NCI-H2029 treated with DMSO at 0.1 percent for 48 hours (cell line): ENCODE measurements around the gene NADSYN1.

Experiments used
- DNase-seq: peaks from one replicate; lab custom pipeline; 2025; lab: John Stamatoyannopoulos, UW

Gene NADSYN1

GRCh38 chr11:71451596-71452198 lies 1.3 kb upstream of the NADSYN1 start:
- no peak for DNase-seq

GRCh38 chr11:71452199-71453036 lies 585 bp upstream of the NADSYN1 start:
- peak; percentile 68 for DNase-seq

- DNase-seq, result no peak
Measured at GRCh38 chr11:71453918-71454304, 908 bp downstream of the NADSYN1 start.

GRCh38 chr11:71454470-71455113 lies 1.6 kb downstream of the NADSYN1 start:
- DNase-seq, result no peak

GRCh38 chr11:71456294-71456693 lies 3.3 kb downstream of the NADSYN1 start:
- DNase-seq, result no peak

- no peak for DNase-seq
Measured at GRCh38 chr11:71456831-71457230, 3.8 kb downstream of the NADSYN1 start.

- DNase-seq, result no peak
Measured at GRCh38 chr11:71458146-71459070, 5.4 kb downstream of the NADSYN1 start.

- no peak for DNase-seq
Measured at GRCh38 chr11:71459076-71459766, 6.2 kb downstream of the NADSYN1 start.

GRCh38 chr11:71459767-71460320 lies 6.8 kb downstream of the NADSYN1 start:
- DNase-seq, result no peak

- DNase-seq, result no peak
Measured at GRCh38 chr11:71461696-71462095, 8.7 kb downstream of the NADSYN1 start.

GRCh38 chr11:71462726-71463125 lies 9.7 kb downstream of the NADSYN1 start:
- no peak for DNase-seq

- DNase-seq, result no peak
Measured at GRCh38 chr11:71463331-71464211, 10.6 kb downstream of the NADSYN1 start.

- no peak for DNase-seq
Measured at GRCh38 chr11:71465054-71465453, 12.1 kb downstream of the NADSYN1 start.

GRCh38 chr11:71466358-71466757 lies 13.4 kb downstream of the NADSYN1 start:
- no peak for DNase-seq

- no peak for DNase-seq
Measured at GRCh38 chr11:71467164-71467563, 14.2 kb downstream of the NADSYN1 start.

- DNase-seq, result no peak
Measured at GRCh38 chr11:71470946-71471345, 17.9 kb downstream of the NADSYN1 start.

- no peak for DNase-seq
Measured at GRCh38 chr11:71472357-71472885, 19.4 kb downstream of the NADSYN1 start.

GRCh38 chr11:71472941-71473792 lies 20.2 kb downstream of the NADSYN1 start:
- DNase-seq, result no peak

GRCh38 chr11:71473793-71474080 lies 20.7 kb downstream of the NADSYN1 start:
- DNase-seq, result no peak
